GM12891 (cell line): ENCODE data around the gene WTAP.

ENCODE experiments used
- PAX5 ChIP-seq: IDR thresholded peaks from 2 replicates; pipeline ENCODE4 v1.6.1; 2011; ENCODE audit warnings: low read length, moderate library complexity, mild to moderate bottlenecking; ENCODE audit not compliant: insufficient read depth, severe bottlenecking
- POLR2A ChIP-seq: IDR thresholded peaks from 2 replicates; pipeline ENCODE4 v1.6.1; 2011; ENCODE audit warnings: low read depth, low read length, control low read depth
- POLR2AphosphoS5 ChIP-seq: IDR thresholded peaks from 2 replicates; pipeline ENCODE4 v1.6.1; 2011; ENCODE audit warnings: low read depth, low read length, control low read depth
- POU2F2 ChIP-seq: IDR thresholded peaks from 2 replicates; pipeline ENCODE4 v1.6.1; 2011; ENCODE audit warnings: low read depth, mild to moderate bottlenecking, control low read depth, low read length, moderate library complexity
- SPI1 ChIP-seq: IDR thresholded peaks from 2 replicates; pipeline ENCODE4 v1.6.1; 2011; ENCODE audit warnings: low read depth, low read length, control low read depth
- TAF1 ChIP-seq: IDR thresholded peaks from 2 replicates; pipeline ENCODE4 v1.6.1; 2011; ENCODE audit warnings: low read depth, low read length, control low read depth

GRCh38 chr6:159677506-159678165 is 49.7 kb upstream of the WTAP start:
- no peak for TF ChIP-seq POLR2AphosphoS5
- TF ChIP-seq TAF1, result no peak
- TF ChIP-seq POLR2A, result no peak
- no peak for TF ChIP-seq SPI1
- TF ChIP-seq POU2F2, result no peak
- TF ChIP-seq PAX5, result no peak
